GM12872 (cell line): ENCODE results near the gene SEC14L1.

Experiments
- TF ChIP-seq, protein P1 (sequence below): IDR thresholded peaks from 3 replicates; pipeline ENCODE4 v1.5.1; 2011; ENCODE audit warnings: low read depth, mild to moderate bottlenecking, low read length, moderate library complexity; ENCODE audit not compliant: insufficient read depth

Gene SEC14L1

DNA sequence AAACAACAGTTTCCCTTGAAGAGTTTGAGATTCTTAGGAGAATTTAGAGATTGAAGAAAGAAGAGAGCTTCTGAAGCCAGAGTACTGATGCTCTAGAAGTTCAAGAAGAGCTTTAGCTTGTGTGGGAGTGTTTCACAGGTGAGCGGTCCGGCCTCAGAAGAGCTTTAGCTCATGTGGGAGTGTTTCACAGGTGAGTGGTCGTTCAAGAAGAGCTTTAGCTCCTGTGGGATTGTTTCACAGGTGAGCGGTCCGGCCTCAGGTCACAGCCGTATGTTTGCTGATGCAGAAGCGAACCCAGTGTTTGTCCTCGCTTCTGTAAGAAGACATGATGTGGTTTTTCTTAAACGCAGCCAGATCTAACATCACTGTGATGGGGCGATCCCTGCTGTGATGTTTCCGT lies 76.4 kb downstream of the SEC14L1 start:
- TF ChIP-seq, protein P1, sequence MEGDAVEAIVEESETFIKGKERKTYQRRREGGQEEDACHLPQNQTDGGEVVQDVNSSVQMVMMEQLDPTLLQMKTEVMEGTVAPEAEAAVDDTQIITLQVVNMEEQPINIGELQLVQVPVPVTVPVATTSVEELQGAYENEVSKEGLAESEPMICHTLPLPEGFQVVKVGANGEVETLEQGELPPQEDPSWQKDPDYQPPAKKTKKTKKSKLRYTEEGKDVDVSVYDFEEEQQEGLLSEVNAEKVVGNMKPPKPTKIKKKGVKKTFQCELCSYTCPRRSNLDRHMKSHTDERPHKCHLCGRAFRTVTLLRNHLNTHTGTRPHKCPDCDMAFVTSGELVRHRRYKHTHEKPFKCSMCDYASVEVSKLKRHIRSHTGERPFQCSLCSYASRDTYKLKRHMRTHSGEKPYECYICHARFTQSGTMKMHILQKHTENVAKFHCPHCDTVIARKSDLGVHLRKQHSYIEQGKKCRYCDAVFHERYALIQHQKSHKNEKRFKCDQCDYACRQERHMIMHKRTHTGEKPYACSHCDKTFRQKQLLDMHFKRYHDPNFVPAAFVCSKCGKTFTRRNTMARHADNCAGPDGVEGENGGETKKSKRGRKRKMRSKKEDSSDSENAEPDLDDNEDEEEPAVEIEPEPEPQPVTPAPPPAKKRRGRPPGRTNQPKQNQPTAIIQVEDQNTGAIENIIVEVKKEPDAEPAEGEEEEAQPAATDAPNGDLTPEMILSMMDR: no peak

DNA sequence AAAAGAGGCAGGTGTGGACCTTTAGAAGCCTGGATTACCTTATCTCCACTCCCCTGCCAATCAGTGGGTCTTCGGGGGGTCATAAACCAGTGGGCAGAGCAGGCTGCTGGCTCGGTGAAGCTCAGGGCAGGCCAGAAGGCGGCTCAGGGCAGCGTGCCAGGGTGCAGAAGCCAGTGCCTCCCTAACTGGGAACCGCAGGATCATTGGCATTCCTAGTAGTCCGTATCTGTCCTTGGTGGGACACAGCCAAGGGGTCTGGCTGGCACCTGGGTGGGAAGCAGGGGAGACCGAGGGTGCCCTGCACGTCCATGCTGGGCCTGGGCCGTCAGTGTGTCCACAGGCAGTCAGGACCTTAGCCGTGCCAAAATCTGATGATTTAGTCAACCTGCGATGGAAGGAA lies 76.8 kb downstream of the SEC14L1 start:
- TF ChIP-seq, protein P1: no peak

DNA sequence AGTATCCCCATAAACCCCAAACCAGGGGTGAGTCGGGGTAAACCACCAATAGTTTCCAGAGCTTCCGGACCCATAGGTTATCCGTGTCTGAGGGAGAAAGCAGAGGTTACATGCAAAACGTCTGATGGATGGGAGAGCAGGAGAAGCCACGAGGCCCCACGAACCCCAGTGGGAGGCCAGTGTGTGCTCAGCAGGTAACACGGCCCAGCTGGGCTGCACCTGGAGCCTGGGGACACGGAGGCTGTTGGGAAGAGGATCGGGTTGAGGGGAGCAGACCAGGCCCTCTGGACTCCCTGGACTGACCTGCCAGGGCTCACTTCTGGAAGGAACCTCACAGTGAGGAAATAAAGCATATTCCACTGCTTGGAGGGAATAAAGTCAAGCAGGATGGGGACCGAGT lies 78.1 kb downstream of the SEC14L1 start:
- TF ChIP-seq, protein P1: no peak

DNA sequence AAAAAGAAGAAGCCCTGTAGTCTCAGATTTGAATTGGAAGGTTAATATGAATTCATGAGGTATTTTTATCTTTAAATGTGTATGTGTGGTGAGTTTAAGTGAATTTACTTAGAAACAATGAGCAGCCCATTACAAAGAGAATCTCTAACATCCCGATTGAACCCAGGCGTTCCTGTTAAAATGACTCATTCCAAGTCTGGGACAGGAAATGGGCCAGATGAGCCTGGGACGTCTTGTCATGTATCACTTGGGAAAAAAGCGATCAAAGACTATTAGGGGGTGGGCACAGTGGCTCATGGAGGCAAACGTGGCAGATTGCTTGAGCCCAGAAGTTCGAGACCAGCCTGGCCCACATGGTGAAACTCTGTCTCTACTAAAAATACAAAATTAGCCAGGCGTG lies 81.6 kb downstream of the SEC14L1 start:
- TF ChIP-seq, protein P1: no peak

DNA sequence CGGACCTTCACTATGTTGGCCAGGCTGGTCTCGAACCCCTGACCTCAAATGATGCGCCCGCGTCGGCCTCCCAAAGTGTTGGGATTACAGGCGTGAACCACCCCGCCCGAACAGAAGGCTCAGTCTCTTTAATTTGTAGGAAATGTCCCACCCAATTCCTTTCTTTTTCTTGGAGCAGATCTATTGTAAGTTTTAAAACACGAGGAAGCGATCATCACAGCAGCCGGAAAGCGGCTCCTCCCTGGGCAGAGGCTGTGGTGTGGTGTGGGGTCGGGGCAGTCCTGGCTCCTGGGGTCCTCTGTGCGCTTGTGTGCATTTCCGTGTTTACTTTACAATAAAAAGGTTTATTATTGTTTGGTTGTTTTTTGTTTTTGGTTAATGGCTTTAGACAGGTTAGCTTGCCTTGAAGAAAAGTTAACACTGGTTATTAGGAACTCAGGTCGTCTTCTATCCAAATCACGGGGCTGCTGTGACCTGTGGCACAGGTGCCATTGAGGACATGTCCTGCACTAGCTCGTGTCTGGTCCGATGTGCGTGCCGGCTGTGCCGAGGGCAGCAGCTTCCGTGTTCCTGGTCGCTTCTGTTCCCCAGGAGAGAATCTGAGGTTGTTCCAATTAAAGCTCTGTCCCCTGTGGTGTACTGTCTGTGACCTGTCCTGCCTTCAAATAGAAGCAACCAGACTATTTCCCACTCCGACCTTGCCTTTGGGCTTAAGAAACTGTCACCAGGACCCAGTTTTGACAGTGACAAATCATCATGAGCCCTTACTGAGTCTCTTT lies 83.1 kb downstream of the SEC14L1 start:
- TF ChIP-seq, protein P1: no peak

DNA sequence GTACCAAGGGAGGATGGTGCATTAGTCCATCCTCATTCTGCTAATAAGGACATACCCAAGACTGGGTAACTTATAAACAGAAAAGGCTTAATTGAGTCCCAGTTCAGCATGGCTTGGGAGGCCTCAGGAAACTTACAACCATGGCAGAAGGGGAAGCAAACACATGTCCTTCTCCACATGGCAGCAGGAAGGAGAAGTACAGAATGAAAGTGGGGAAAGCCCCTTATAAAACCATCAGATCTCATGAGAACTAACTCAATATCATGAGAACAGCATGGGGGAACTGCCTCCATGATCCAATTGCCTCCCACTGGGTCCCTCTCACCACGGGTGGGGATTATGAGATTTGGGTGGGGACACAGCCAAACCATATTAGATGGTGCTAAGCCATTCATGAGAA lies 84.5 kb downstream of the SEC14L1 start:
- TF ChIP-seq, protein P1: no peak

DNA sequence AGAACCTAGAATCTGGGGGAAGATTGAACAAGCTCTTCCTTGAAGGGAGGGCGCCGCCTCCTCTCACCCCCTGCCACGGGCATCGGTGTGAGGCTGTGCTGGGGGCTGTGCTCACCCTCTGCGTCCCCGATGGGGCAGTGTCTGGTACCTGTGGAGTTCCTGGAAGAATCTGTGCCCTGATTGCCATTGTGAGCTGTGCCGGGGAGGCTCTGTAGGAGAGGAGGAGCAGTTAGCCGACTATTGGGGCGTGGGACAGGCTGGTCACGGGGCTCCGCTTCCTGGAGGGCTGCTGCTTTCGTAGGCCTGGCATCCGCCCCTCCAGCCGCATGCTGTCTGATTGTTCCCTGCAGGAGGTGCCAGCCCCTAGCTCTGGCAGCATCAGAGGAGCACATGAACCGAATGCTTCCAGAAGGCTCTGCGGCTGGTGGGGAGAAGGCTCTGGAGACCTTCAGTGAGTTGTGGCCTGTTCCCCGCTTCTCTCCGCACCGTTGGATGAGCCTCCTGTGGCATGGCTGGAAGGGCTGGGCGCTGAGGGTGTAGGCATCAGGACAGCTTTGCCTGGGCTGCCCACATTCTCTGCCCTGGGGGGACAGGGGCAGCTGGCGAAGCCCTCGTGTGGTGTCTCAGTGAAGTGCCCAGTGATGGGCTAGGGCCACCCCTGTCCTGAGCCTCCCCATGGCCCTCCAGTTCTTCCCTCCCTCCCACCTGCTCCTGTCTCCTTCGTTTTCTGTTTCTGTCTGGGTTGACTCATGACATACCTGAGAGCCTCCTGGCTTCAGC lies 86.9 kb downstream of the SEC14L1 start:
- TF ChIP-seq, protein P1: no peak
